Measurements from ENCODE around the gene GAP43. TPM values are rescaled to one million over a fixed set of nuclear protein-coding genes. Genes with fewer than 3 reads are reported as not detected.

Gene GAP43
- total and polyA plus RNA-seq, 2 donors (not counting 1 experiment from before 2014, with no cell fraction given) = 0.17 to 2.1 TPM

DNA sequence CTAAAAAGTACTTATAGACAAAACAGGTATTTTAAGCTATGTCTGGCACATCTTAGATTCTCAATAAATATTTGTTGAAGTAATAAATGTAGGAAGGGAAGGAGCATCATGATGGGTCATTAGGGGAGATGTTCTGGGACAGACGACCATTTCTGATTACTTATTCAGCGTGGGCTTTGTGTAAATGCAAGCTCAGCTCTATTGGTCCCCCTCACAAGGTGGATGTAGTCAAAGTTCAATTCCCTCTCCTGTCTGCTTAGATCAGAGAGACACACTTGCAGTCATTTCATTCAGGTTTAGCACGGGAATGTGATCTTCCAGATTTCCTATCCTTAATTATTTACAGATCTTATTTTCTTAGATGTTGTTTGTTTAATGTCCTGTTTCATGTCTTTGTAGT is 7.5 kb downstream of the GAP43 start:
- Histone ChIP-seq H3K4me2 (ENCODE audit: extremely low read depth, insufficient read depth, low read length) (no peak overlapping the region), H3K27me3 (ENCODE audit: control insufficient read depth, insufficient read depth, low read length) (peaks cover 7% of the 10 kb centered on the region), H3K27ac (ENCODE audit: insufficient read depth, low read length) (no peak overlapping the region), H3K9me3 (ENCODE audit: control insufficient read depth, insufficient read depth, low read depth, low read length) (no peaks in the 10 kb centered on the region), H3K4me1 (ENCODE audit: control insufficient read depth, extremely low read depth, insufficient read depth, low read length) (no peaks in the 10 kb centered on the region), H3K36me3 (ENCODE audit: control insufficient read depth, insufficient read depth, low read length) (no peaks in the 10 kb centered on the region), H3K79me2 (ENCODE audit: control insufficient read depth, insufficient read depth, low read length) (no peaks in the 10 kb centered on the region), H3K4me3 (replicated peaks in 1 of 4; ENCODE audit: control extremely low read depth in 1 of 4, insufficient read depth in 1 of 4, low read depth in 3 of 4, low read length in 4 of 4) (no peak overlapping the region), H3K9ac (ENCODE audit: insufficient read depth, low read length) (no peak overlapping the region), H2AFZ (ENCODE audit: low read length) (no peak overlapping the region), H4K20me1 (ENCODE audit: control insufficient read depth, extremely low read depth, insufficient read depth, low read length) (no peaks in the 10 kb centered on the region)
- DNase-seq (ENCODE audit: low read depth in 2 of 2) = no peak
- TF ChIP-seq EZH2 (IDR thresholded peaks at IDR 0.05; ENCODE audit: low read length, missing control alignments) = no peak
- TF ChIP-seq, protein P1, sequence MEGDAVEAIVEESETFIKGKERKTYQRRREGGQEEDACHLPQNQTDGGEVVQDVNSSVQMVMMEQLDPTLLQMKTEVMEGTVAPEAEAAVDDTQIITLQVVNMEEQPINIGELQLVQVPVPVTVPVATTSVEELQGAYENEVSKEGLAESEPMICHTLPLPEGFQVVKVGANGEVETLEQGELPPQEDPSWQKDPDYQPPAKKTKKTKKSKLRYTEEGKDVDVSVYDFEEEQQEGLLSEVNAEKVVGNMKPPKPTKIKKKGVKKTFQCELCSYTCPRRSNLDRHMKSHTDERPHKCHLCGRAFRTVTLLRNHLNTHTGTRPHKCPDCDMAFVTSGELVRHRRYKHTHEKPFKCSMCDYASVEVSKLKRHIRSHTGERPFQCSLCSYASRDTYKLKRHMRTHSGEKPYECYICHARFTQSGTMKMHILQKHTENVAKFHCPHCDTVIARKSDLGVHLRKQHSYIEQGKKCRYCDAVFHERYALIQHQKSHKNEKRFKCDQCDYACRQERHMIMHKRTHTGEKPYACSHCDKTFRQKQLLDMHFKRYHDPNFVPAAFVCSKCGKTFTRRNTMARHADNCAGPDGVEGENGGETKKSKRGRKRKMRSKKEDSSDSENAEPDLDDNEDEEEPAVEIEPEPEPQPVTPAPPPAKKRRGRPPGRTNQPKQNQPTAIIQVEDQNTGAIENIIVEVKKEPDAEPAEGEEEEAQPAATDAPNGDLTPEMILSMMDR (conservative IDR thresholded peaks at IDR 0.05 in 1 of 2, IDR thresholded peaks at IDR 0.05 in 1 of 2; ENCODE audit: low read depth in 1 of 2, low read length in 2 of 2) = no peak

DNA sequence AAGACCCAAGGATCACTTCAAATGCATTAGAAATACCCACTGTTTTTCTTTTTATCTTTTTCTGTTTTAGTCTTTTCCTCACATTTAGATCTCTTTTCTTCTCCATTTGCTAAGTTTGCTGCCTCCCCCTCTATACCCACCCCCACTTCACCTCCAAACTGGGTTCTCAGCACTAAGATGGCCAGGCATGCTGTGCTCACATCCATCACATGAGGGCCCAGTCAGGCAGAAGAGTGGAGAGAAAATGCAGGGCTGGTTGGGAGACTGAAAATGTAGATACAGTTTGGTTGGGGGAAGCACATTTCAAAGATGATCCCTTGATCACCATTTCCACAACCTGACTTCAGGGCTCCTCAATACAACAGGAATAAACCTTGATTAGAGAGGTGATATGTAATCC is 8.7 kb downstream of the GAP43 start:
- Histone ChIP-seq H3K9me3 (ENCODE audit: control insufficient read depth, insufficient read depth, low read depth, low read length) (no peaks in the 10 kb centered on the region), H3K4me2 (ENCODE audit: extremely low read depth, insufficient read depth, low read length) (no peak overlapping the region), H3K4me1 (ENCODE audit: control insufficient read depth, extremely low read depth, insufficient read depth, low read length) (no peaks in the 10 kb centered on the region), H3K27ac (ENCODE audit: insufficient read depth, low read length) (no peak overlapping the region), H3K9ac (ENCODE audit: insufficient read depth, low read length) (no peak overlapping the region), H2AFZ (ENCODE audit: low read length) (no peak overlapping the region), H3K27me3 (ENCODE audit: control insufficient read depth, insufficient read depth, low read length) (peaks cover 4% of the 10 kb centered on the region), H3K36me3 (ENCODE audit: control insufficient read depth, insufficient read depth, low read length) (no peaks in the 10 kb centered on the region), H3K4me3 (replicated peaks in 1 of 4; ENCODE audit: control extremely low read depth in 1 of 4, insufficient read depth in 1 of 4, low read depth in 3 of 4, low read length in 4 of 4) (no peak overlapping the region), H4K20me1 (ENCODE audit: control insufficient read depth, extremely low read depth, insufficient read depth, low read length) (no peaks in the 10 kb centered on the region), H3K79me2 (ENCODE audit: control insufficient read depth, insufficient read depth, low read length) (no peaks in the 10 kb centered on the region)
- DNase-seq (ENCODE audit: low read depth in 2 of 2) = no peak
- TF ChIP-seq, protein P1 (conservative IDR thresholded peaks at IDR 0.05 in 1 of 2, IDR thresholded peaks at IDR 0.05 in 1 of 2; ENCODE audit: low read depth in 1 of 2, low read length in 2 of 2) = no peak
- TF ChIP-seq EZH2 (IDR thresholded peaks at IDR 0.05; ENCODE audit: low read length, missing control alignments) = no peak

DNA sequence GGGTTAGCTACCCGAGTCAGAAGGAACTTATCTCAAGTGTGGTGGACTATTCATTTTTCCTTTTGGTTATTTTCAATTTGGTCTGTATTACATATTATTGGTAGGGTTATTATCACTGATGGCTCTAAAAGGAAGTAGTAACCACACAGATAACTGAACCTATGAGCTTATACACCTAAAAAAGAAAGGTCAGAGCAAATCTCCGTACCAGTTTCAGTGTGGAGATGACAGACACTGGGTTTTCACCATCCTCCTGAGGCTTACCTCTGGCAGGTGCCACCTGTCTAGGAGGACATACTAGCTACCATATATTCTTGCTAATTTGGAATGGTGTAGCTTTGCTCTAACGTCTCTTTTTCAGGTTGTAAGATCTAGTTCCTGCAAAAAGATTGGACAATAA is 10.2 kb downstream of the GAP43 start:
- Histone ChIP-seq H3K4me3 (replicated peaks in 1 of 4; ENCODE audit: control extremely low read depth in 1 of 4, insufficient read depth in 1 of 4, low read depth in 3 of 4, low read length in 4 of 4) (no peak overlapping the region), H3K9me3 (ENCODE audit: control insufficient read depth, insufficient read depth, low read depth, low read length) (no peaks in the 10 kb centered on the region)

More for the DNA sequence above, 10.2 kb downstream of the GAP43 start:
- H3K9ac ChIP-seq (ENCODE audit: insufficient read depth, low read length) = no peak overlapping the region
- H3K27me3 ChIP-seq (ENCODE audit: control insufficient read depth, insufficient read depth, low read length) = peaks cover 4% of the 10 kb centered on the region
- no peaks in the 10 kb centered on the region for H3K4me1 ChIP-seq (ENCODE audit: control insufficient read depth, extremely low read depth, insufficient read depth, low read length)
- no peaks in the 10 kb centered on the region for H4K20me1 ChIP-seq (ENCODE audit: control insufficient read depth, extremely low read depth, insufficient read depth, low read length)
- H2AFZ ChIP-seq (ENCODE audit: low read length) = no peak overlapping the region
- no peaks in the 10 kb centered on the region for H3K36me3 ChIP-seq (ENCODE audit: control insufficient read depth, insufficient read depth, low read length)
- DNase-seq (ENCODE audit: low read depth in 2 of 2) = no peak
- no peak overlapping the region for H3K27ac ChIP-seq (ENCODE audit: insufficient read depth, low read length)
- TF ChIP-seq EZH2 (IDR thresholded peaks at IDR 0.05; ENCODE audit: low read length, missing control alignments) = no peak
- TF ChIP-seq, protein P1 (conservative IDR thresholded peaks at IDR 0.05 in 1 of 2, IDR thresholded peaks at IDR 0.05 in 1 of 2; ENCODE audit: low read depth in 1 of 2, low read length in 2 of 2) = no peak
- no peaks in the 10 kb centered on the region for H3K79me2 ChIP-seq (ENCODE audit: control insufficient read depth, insufficient read depth, low read length)
- H3K4me2 ChIP-seq (ENCODE audit: extremely low read depth, insufficient read depth, low read length) = no peak overlapping the region

All from fibroblast of lung (primary cell).